HepG2 (cell line): ENCODE data around the gene MYLK3. TPM values are rescaled to one million over a fixed set of nuclear protein-coding genes. Genes with fewer than 3 reads are reported as not detected.

ENCODE experiments used
- CHCHD3 ChIP-seq: sonication (generic); formaldehyde crosslinking; IDR thresholded peaks from 2 replicates; pipeline ENCODE4 v1.8.0; 2022; ENCODE audit warnings: mild to moderate bottlenecking, missing genetic modification reagents, moderate library complexity
- DMAP1 ChIP-seq: IDR thresholded peaks from 2 replicates; pipeline ENCODE4 v1.6.1; 2016
- HMG20A ChIP-seq: IDR thresholded peaks from 2 replicates; pipeline ENCODE4 v1.6.1; 2016; ENCODE audit warnings: borderline replicate concordance
- HOXA9 ChIP-seq: sonication (generic); formaldehyde crosslinking; IDR thresholded peaks from 2 replicates; pipeline ENCODE4 v1.8.1; 2022; ENCODE audit warnings: missing genetic modification reagents, mild to moderate bottlenecking, moderate library complexity, borderline replicate concordance
- KMT2A ChIP-seq: sonication (generic); formaldehyde crosslinking; IDR thresholded peaks from 2 replicates; pipeline ENCODE4 v1.4.0; 2020; ENCODE audit warnings: missing genetic modification reagents
- MEIS2 ChIP-seq: sonication (generic); formaldehyde crosslinking; IDR thresholded peaks from 2 replicates; pipeline ENCODE4 v1.9.0; 2021; ENCODE audit warnings: mild to moderate bottlenecking, missing genetic modification reagents
- MXI1 ChIP-seq: IDR thresholded peaks from 3 replicates; pipeline ENCODE4 v1.6.1; 2012; ENCODE audit warnings: low read depth, low read length, inconsistent platforms, borderline replicate concordance
- NRL ChIP-seq: sonication (generic); formaldehyde crosslinking; IDR thresholded peaks from 2 replicates; pipeline ENCODE4 v1.5.0; 2020; ENCODE audit warnings: missing genetic modification reagents, mild to moderate bottlenecking, moderate library complexity, borderline replicate concordance
- SAP130 ChIP-seq: IDR thresholded peaks from 2 replicates; pipeline ENCODE4 v1.6.1; 2016; ENCODE audit warnings: low read depth
- SIN3B ChIP-seq: fragments of 150-350 bp; IDR thresholded peaks from 2 replicates; pipeline ENCODE4 v1.6.1; 2014; ENCODE audit warnings: low read length
- TEAD3 ChIP-seq: optimal IDR thresholded peaks from 2 replicates; pipeline ENCODE3; 2016; ENCODE audit warnings: borderline replicate concordance
- THYN1 ChIP-seq: sonication (generic); formaldehyde crosslinking; IDR thresholded peaks from 2 replicates; pipeline ENCODE4 v1.8.1; 2023; ENCODE audit warnings: low read depth, mild to moderate bottlenecking, moderate library complexity, missing genetic modification reagents, borderline replicate concordance
- ZFP36L1 ChIP-seq: sonication (generic); formaldehyde crosslinking; IDR thresholded peaks from 2 replicates; pipeline ENCODE4 v1.8.0; 2022; ENCODE audit warnings: mild to moderate bottlenecking, missing genetic modification reagents, moderate library complexity
- ZMYM4 ChIP-seq: sonication (generic); formaldehyde crosslinking; IDR thresholded peaks from 2 replicates; pipeline ENCODE4 v1.8.1; 2023; ENCODE audit warnings: mild to moderate bottlenecking, missing genetic modification reagents
- ZNF225 ChIP-seq: sonication (generic); formaldehyde crosslinking; IDR thresholded peaks from 2 replicates; pipeline ENCODE4 v1.4.0; 2020; ENCODE audit warnings: mild to moderate bottlenecking, missing genetic modification reagents
- ZNF251 ChIP-seq: sonication (generic); formaldehyde crosslinking; IDR thresholded peaks from 2 replicates; pipeline ENCODE4 v1.9.0; 2021; ENCODE audit warnings: mild to moderate bottlenecking, missing genetic modification reagents
- ZNF44 ChIP-seq: sonication (generic); formaldehyde crosslinking; IDR thresholded peaks from 2 replicates; pipeline ENCODE4 v1.5.1; 2020; ENCODE audit warnings: mild to moderate bottlenecking, missing genetic modification reagents
- ZNF441 ChIP-seq: sonication (generic); formaldehyde crosslinking; IDR thresholded peaks from 2 replicates; pipeline ENCODE4 v1.7.0; 2021; ENCODE audit warnings: missing genetic modification reagents, borderline replicate concordance
- ZNF567 ChIP-seq: sonication (generic); formaldehyde crosslinking; IDR thresholded peaks from 2 replicates; pipeline ENCODE4 v1.8.1; 2023; ENCODE audit warnings: mild to moderate bottlenecking, missing genetic modification reagents, borderline replicate concordance
- ZNF605 ChIP-seq: sonication (generic); formaldehyde crosslinking; IDR thresholded peaks from 2 replicates; pipeline ENCODE4 v1.8.0; 2022; ENCODE audit warnings: mild to moderate bottlenecking, missing genetic modification reagents
- ZNF614 ChIP-seq: IDR thresholded peaks from 2 replicates; pipeline ENCODE4 v1.6.1; 2018; ENCODE audit warnings: missing biosample characterization, missing genetic modification reagents, inconsistent platforms, borderline replicate concordance
- ZNF660 ChIP-seq: sonication (generic); formaldehyde crosslinking; IDR thresholded peaks from 2 replicates; pipeline ENCODE4 v1.5.1; 2020; ENCODE audit warnings: mild to moderate bottlenecking, low read depth, missing genetic modification reagents, borderline replicate concordance
- ZNF737 ChIP-seq: sonication (generic); formaldehyde crosslinking; IDR thresholded peaks from 2 replicates; pipeline ENCODE4 v1.5.0; 2020; ENCODE audit warnings: missing genetic modification reagents, mild to moderate bottlenecking, borderline replicate concordance
- ZNF788 ChIP-seq: sonication (generic); formaldehyde crosslinking; IDR thresholded peaks from 2 replicates; pipeline ENCODE4 v1.5.0; 2020; ENCODE audit warnings: mild to moderate bottlenecking, missing genetic modification reagents, borderline replicate concordance
- ZNF879 ChIP-seq: sonication (generic); formaldehyde crosslinking; IDR thresholded peaks from 2 replicates; pipeline ENCODE4 v1.8.1; 2023; ENCODE audit warnings: missing genetic modification reagents
- polyA plus RNA-seq, 8 experiments: library from polyadenylated mRNA; depleted of rRNA in 3 of 8; stranded (reverse) in 7 of 8; unstranded in 1 of 8; fragments of >200 nt; fragmentation: Illumina TruSeq in 4 of 8; extraction: Trizol in 4 of 8; gene quantifications; 2 replicates each; pipeline versions ENCODE4 v1.2.1 to v1.2.3, GENCODE V29; 2011 to 2016; ENCODE audit warnings: low read depth in 4 of 8, missing spikeins in 1 of 8, mixed read lengths in 1 of 8; ENCODE audit not compliant: insufficient read depth in 1 of 8
- total RNA-seq, 5 experiments: library from RNA; depleted of rRNA; stranded (reverse); fragments of >200 nt; fragmentation: Illumina TruSeq; extraction: Trizol; gene quantifications; 2 replicates each; pipeline ENCODE4 v1.2.3, GENCODE V29; 2016; ENCODE audit warnings: low read depth in 1 of 5
- TF ChIP-seq, protein P1 (sequence below): sonication (generic); formaldehyde crosslinking; IDR thresholded peaks from 2 replicates; pipeline ENCODE4 v1.4.0; 2020; ENCODE audit warnings: missing genetic modification reagents
- TF ChIP-seq, protein P2 (sequence below): sonication (generic); formaldehyde crosslinking; IDR thresholded peaks from 2 replicates; pipeline ENCODE4 v1.9.0; 2022; ENCODE audit warnings: low read depth, missing genetic modification reagents

MYLK3 gene
- total and polyA plus RNA-seq, 2 of the 13 experiments (the other 11 are each of a cell fraction or from before 2014, with no cell fraction given) = 0.04 to 0.18 TPM

DNA sequence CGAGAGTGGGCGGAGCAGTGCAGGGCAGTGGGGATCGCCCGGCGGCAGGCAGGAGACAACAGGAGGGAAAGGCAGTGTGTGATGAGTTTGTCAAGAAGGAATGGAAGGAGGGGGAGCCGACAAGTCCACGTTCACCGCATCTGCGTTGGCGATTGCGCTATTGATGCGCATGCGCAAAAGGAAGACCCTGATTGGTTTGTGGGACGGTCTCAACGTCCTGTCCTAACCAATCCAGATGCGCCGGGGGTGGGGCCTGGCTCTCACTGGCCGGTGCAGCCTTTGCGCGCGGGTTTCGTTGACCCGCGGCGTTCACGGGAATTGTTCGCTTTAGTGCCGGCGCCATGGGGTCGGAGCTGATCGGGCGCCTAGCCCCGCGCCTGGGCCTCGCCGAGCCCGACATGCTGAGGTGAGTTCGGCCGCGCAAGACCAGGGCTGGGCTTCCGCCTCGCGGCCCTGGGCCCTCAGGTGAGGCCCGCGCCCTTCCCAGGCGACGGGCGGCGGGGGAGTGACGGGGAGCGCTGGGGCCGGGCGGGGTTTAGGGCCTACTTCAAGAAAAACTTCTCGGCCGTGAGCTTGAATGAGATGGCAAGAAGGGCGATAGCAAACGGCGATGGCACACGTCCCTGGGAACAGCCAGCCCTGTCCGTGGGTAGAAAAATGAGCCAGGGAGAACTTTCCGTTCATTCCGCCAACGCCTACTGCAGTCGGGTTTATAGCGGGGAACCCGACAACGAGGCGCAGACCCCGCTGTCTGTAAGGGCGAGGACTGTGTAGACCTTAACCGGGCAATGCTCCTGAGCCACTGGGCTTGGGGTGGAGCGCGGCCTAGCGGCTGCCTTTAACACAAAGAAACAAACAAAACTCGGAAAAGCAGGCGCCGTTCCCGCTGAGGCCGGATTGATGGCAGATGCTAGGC lies 58.5 kb downstream of the MYLK3 start, which contains the start of gene ORC6 (continued):
- peak; percentile 84 for TF ChIP-seq ZMYM4 (CRISPR knock-in tag)
- peak; percentile 77 for TF ChIP-seq ZFP36L1
- TF ChIP-seq HMG20A = no peak
- no peak; the same call in 1 of the 2 replicates for TF ChIP-seq ZNF441 (CRISPR knock-in tag)
- no peak for TF ChIP-seq ZNF225 (CRISPR knock-in tag)
- TF ChIP-seq ZNF788 = peak; percentile 18; the same call in 1 of the 2 replicates
- TF ChIP-seq HOXA9 (CRISPR knock-in tag) = 0 out of 2 replicates have a peak, but pooled peaks have one; percentile 1
- no peak for TF ChIP-seq THYN1 (CRISPR knock-in tag)
- TF ChIP-seq MEIS2 (CRISPR knock-in tag) = 0 out of 2 replicates have a peak, but pooled peaks have one; percentile 13
- TF ChIP-seq ZNF660 (CRISPR knock-in tag) = no peak
- TF ChIP-seq ZNF614 (CRISPR knock-in tag) = peak; percentile 6; the same call in 1 of the 2 replicates
- TF ChIP-seq ZNF567 (CRISPR knock-in tag) = peak; percentile 21; the same call in 1 of the 2 replicates
- TF ChIP-seq DMAP1 (CRISPR knock-in tag) = peak; percentile 13
- TF ChIP-seq, protein P1, sequence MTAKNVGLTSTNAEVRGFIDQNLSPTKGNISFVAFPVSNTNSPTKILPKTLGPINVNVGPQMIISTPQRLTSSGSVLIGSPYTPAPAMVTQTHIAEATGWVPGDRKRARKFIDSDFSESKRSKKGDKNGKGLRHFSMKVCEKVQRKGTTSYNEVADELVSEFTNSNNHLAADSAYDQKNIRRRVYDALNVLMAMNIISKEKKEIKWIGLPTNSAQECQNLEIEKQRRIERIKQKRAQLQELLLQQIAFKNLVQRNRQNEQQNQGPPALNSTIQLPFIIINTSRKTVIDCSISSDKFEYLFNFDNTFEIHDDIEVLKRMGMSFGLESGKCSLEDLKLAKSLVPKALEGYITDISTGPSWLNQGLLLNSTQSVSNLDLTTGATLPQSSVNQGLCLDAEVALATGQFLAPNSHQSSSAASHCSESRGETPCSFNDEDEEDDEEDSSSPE (CRISPR knock-in tag) = peak; percentile 99
- TF ChIP-seq ZNF251 (CRISPR knock-in tag) = no peak
- TF ChIP-seq CHCHD3 = peak; percentile 81; the same call in 1 of the 2 replicates
- TF ChIP-seq SAP130 (CRISPR knock-in tag) = peak; percentile 99
- TF ChIP-seq ZNF879 (CRISPR knock-in tag) = no peak
- TF ChIP-seq MXI1 = peak; percentile 100
- peak; percentile 13 for TF ChIP-seq TEAD3
- 0 out of 2 replicates have a peak, but pooled peaks have one; percentile 75 for TF ChIP-seq ZNF44
- no peak for TF ChIP-seq ZNF605 (CRISPR knock-in tag)
- peak; percentile 28; the same call in 1 of the 2 replicates for TF ChIP-seq NRL (CRISPR knock-in tag)
- TF ChIP-seq ZNF737 (CRISPR knock-in tag) = no peak
- peak; percentile 97 for TF ChIP-seq SIN3B
- TF ChIP-seq, protein P2, sequence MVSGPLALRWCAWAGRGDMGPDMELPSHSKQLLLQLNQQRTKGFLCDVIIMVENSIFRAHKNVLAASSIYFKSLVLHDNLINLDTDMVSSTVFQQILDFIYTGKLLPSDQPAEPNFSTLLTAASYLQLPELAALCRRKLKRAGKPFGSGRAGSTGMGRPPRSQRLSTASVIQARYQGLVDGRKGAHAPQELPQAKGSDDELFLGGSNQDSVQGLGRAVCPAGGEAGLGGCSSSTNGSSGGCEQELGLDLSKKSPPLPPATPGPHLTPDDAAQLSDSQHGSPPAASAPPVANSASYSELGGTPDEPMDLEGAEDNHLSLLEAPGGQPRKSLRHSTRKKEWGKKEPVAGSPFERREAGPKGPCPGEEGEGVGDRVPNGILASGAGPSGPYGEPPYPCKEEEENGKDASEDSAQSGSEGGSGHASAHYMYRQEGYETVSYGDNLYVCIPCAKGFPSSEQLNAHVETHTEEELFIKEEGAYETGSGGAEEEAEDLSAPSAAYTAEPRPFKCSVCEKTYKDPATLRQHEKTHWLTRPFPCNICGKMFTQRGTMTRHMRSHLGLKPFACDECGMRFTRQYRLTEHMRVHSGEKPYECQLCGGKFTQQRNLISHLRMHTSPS (CRISPR knock-in tag) = peak; percentile 33; the same call in 1 of the 2 replicates
- TF ChIP-seq KMT2A (CRISPR knock-in tag) = peak; percentile 83
